HG03520 (cell line): Measurements from ENCODE around the gene IPO8.
"Not testable (repeated sequence)": the region's sequence is repeated elsewhere in the genome, so short reads cannot be mapped to it uniquely, and the experiment has no call there.

Experiments used
- ATAC-seq: cut with Tn5 transposase; IDR thresholded peaks from one replicate; pipeline ENCODE4 v1.9.1; 2021; ENCODE audit warnings: mild to moderate bottlenecking, moderate library complexity; ENCODE audit not compliant: unreplicated experiment

The IPO8 gene

GRCh38 chr12:30691122-30691879, 4.4 kb downstream of the IPO8 start:
- ATAC-seq = no peak

- no peak for ATAC-seq
Measured at GRCh38 chr12:30687265-30687986, 8.2 kb downstream of the IPO8 start.

- no peak for ATAC-seq
Measured at GRCh38 chr12:30679241-30679640, 16.4 kb downstream of the IPO8 start.

DNA sequence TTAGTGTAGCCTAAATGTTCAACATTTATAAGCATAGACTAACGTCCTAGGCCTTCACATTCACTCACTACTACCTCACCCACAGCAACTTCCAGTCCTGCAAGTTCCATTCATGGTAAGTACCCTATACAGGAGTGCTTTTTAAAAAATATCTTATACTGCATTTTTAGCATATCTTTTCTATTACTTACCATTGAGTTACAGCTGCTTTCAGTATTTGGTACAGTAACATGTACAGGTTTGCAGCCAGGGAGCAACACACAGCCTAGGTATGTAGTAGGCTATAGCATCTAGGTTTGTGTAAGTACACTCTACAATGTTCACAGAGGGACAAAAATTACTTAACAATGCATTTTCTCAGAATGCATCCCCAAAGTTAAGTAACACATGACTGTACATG, 17.4 kb downstream of the IPO8 start:
- ATAC-seq = no peak

- no peak for ATAC-seq
Measured at GRCh38 chr12:30661210-30661609, 34.5 kb downstream of the IPO8 start.

GRCh38 chr12:30652034-30652696, 43.5 kb downstream of the IPO8 start:
- no peak for ATAC-seq

GRCh38 chr12:30646821-30647220, 48.8 kb downstream of the IPO8 start:
- ATAC-seq = no peak

- ATAC-seq = no peak
Measured at GRCh38 chr12:30643366-30643765, 52.3 kb downstream of the IPO8 start.

- ATAC-seq = no peak
Measured at GRCh38 chr12:30640392-30640791, 55.3 kb downstream of the IPO8 start.

DNA sequence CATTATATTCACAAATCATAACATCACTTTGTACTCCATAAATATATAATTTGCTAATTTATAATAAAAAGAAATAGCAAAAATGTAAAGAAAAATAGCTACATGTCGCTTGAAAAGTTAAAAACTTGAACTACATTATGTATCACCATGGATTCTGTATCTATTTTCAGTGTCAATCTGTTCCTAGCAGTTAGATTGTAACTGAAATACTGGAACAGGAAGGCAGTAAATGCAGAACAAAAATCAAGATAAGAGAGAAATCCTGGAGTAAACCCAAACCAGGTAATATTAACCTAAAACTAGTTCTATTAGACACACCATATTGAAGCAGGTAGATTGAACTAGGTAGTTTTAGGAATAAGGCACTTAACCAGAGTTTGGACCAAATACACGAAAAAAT, 60.3 kb downstream of the IPO8 start:
- ATAC-seq = no peak

DNA sequence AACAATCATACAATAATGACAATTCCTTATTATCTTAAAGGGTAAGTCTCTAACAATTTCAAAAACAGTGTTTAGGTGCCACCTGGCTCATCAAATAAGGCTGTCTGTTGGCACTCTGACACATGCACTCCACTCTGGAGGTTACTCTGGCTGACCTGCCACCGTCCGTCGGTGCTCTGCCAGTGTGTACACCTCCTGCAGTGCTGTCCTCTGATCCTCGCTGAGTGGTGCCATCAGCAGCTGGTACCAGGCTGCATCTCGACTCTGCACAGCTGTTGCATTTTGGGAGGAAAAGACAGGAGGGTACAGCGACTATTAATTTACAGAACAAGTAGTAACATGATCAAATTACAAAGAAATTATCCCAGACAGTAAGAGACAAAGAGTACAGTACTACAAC, 63.9 kb downstream of the IPO8 start:
- ATAC-seq = no peak

- ATAC-seq = no peak
Measured at GRCh38 chr12:30630979-30631285, 64.7 kb downstream of the IPO8 start.

DNA sequence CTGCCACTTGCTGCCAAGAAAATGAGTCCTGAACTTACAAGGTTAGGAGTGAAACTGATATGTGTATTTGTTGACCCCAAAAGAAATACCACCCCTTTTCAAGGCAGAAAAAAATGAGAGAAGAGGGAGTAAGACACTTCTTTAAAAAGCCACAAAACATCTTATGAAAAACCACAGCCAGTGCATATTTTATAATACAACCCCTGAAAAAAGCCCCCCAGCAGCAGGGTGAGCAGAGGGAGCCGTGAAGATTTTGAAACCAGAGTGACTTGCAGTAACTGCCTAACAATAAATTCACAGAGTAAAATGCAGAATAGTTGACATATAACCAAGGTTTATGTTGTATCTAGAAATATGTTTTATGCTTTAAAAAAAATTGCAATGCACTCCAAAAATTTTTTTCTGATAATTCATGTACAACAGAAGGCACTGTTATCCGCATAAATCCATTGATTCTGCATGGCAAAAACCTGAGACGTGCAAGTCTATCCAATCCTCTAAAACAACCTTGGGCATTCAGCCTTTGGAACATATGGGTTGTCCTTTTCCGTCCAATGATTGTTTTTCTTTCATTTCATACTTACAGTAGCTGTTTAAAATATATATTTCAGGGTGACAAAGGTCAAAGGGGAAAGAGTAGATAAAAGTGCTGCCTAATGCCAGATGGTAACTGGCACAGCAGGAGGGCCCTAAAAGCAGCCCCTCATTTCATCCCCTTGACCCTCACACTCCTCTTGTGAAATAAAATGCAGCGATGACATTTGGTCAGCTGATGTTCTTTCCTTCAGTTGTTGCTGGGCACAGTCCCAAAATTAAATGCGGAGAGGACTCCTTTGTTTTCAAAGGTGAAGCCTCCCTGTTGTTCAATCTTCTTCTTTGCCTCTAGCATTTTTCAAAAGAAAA, 65.3 kb downstream of the IPO8 start:
- no peak for ATAC-seq

DNA sequence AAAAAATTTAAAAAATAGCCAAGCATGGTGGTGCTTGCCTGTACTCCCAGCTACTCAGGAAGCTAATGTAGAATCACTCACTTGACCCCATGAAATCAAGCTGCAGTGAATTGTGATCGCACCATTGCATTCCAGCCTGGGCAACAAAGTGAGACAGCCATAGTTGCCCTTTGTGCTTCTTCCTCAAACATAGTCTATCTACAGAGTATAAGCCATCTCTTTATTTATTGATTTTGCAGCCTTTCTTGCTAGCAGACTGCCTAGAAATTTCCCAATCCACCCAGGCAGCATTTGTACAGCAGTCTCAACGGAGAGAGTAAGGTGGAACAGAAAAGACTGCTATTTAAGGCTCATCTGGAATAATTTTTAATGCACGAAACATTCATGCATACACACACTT, 68.8 kb downstream of the IPO8 start:
- ATAC-seq = no peak

DNA sequence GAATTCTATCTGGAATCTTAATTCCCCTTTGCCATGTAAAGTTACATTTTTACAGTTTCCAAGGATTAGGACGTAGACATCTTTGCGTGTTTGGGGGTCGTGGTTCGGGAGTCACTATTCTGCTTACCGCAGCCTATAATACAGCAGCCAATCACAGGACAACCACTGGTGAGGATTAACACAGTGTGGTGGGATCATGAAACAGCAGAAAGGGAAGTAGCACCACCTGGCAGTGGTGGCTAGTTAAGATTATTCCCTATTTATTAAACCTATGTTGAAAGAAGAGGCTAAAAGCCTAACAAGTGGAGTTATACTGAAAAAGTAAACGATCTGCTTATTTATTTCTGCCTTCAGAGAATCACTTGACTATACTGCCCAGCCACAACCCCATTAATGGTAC, 71.7 kb downstream of the IPO8 start:
- no peak for ATAC-seq

- peak; percentile 92 for ATAC-seq
Measured at GRCh38 chr12:30622509-30622908, 73.2 kb downstream of the IPO8 start.

GRCh38 chr12:30621663-30622241, 73.9 kb downstream of the IPO8 start:
- not testable (repeated sequence) for ATAC-seq

DNA sequence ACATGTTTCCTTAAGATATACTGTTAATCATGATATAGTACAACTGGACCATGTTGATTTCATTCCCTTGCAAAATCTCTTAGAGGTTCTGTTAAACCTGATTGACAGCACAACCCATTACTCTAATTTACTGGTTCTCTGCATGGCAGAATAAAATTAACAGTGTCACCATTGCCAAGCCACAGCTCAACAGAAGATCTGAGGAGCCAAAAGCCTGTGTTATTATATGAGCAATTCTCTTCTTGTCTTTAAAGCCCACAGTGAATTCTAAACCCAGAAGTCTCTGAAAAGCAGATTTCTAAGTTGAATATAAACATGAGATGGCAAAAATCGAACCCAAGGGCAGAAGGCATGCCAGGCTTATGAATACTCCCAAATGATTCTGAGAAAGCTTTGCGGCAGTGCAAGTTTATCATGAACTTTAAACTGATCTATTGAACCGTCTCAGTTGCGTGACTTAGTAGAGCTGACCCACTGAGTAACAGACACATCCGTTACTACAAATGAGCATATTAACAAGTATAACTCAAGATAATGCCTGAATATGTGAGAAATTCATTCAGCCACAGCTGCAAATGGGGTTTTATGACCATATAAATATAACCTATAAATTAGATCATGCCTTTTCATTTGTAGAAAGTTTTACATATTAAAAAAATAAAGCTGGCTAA, 78.2 kb downstream of the IPO8 start:
- ATAC-seq = no peak

DNA sequence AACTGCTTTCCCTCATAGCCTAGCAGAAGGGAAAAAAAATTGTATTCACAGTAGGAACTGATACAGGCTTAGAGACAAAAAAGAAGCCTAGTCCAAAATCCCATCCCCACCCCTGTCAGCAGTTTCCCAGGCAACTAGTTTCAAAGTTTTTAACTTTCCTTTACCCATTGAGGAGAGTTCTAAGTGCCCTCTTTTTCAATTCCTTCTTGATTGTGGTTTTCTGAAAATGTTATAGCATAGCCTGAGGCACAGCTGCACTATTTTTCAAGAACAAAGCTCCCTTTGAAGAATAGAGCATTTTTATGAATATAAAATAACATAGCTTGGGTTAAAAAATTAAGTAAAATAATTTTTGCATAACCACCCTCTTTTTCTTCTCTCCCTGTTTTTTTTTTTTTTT, 81.6 kb downstream of the IPO8 start:
- no peak for ATAC-seq

- ATAC-seq = no peak
Measured at GRCh38 chr12:30613119-30613830, 82.4 kb downstream of the IPO8 start.
